ENCODE data around the gene PADI4.

PADI4 gene

DNA sequence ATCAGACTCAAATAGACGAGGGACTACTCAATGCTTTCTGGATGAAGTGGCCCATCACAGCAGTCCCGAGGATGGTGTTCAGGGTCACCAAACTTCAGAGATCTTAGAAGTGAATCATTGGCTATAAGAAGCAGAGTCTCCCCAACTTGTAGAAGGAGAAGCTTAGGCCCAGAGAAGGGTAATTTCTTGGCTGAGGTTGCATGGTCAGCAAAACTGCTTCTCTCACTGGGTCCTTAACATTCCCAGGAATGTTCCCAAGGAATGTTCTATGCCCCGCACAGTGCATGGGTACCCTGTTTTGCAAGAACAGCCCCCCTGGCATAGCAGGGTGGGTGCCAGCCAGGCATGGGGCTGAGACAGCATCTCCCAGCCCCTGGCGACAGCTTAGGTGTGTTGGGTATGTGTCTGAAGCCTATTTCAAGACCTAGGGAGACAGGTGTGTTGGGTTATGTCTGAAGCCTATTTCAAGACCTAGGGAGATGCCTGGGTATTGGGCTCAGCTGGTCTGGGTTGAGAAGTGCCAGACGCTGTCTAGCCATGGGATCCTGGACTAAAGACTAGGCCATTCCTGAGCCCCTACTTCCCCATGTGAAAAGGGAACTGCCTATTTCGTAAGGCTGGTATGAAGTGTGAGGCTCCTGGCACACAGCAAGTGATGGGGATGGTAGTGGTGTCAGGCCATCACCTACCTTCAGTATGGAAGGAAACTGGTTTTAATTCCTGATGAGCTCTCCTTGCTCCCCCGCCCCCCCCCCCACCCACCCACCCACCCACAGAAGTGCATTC lies 90.1 kb downstream of the PADI4 start (continued):
- TF ChIP-seq ZNF561 (tag by site-specific recombination; IDR thresholded peaks at IDR 0.05; ENCODE audit: borderline replicate concordance) (no peak), ZNF548 (tag by site-specific recombination; IDR thresholded peaks at IDR 0.05) (no peak), ZNF354C (tag by site-specific recombination; IDR thresholded peaks at IDR 0.05; ENCODE audit: borderline replicate concordance, low read depth) (no peak), KLF7 (tag by site-specific recombination; IDR thresholded peaks at IDR 0.05; ENCODE audit: borderline replicate concordance) (no peak), ZFP3 (tag by site-specific recombination; IDR thresholded peaks at IDR 0.05; ENCODE audit: low read depth) (no peak), ZNF658 (tag by site-specific recombination; IDR thresholded peaks at IDR 0.05) (no peak), SP2 (tag by site-specific recombination; IDR thresholded peaks at IDR 0.05) (no peak), ZSCAN4 (tag by site-specific recombination; IDR thresholded peaks at IDR 0.05) (no peak), ZNF426 (tag by site-specific recombination; IDR thresholded peaks at IDR 0.05) (no peak), ZNF510 (tag by site-specific recombination; IDR thresholded peaks at IDR 0.05; ENCODE audit: insufficient replicate concordance) (no peak)

- ChIA-PET CTCF (interaction anchor here (0.6 to 1.2 kb wide), 3 partner anchors 10 to 340 kb away, joined by 3 to 4 read pairs (median 4); no protein-coding TSS in a partner anchor), POLR2A (no interaction called here)
Measured at GRCh38 chr1:17400725-17401341, 92.8 kb downstream of the PADI4 start.

DNA sequence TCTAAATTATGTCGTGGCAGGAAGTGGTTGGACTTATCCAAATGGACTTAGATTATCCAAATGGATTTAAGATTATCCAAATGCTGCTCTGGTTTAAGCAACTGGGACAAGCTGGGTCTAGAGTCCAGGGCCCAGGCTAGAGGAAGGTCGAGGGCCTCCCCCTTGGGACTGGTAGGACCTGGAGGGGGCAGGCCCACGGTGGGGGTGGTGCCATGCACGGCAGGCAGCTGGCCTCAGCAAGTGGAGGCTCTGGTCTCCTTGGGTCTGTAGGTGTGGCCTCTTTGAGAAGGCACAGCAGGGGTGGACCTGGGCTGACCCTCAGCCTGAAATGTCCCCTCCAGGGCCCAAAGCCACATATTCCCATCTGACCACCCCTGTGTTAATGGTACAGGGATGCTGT lies 93.8 kb downstream of the PADI4 start:
- no peak overlapping the region for H3K4me3 ChIP-seq (ENCODE audit: low read depth, low read length)
- no peak for TF ChIP-seq ZNF19 (tag by site-specific recombination; IDR thresholded peaks at IDR 0.05; ENCODE audit: low read depth)
- TF ChIP-seq MZF1 (tag by site-specific recombination; IDR thresholded peaks at IDR 0.05; ENCODE audit: borderline replicate concordance), result no peak
- no peak for TF ChIP-seq TRIM28 (IDR thresholded peaks at IDR 0.05; ENCODE audit: borderline replicate concordance, low read length)
- TF ChIP-seq, protein P1, sequence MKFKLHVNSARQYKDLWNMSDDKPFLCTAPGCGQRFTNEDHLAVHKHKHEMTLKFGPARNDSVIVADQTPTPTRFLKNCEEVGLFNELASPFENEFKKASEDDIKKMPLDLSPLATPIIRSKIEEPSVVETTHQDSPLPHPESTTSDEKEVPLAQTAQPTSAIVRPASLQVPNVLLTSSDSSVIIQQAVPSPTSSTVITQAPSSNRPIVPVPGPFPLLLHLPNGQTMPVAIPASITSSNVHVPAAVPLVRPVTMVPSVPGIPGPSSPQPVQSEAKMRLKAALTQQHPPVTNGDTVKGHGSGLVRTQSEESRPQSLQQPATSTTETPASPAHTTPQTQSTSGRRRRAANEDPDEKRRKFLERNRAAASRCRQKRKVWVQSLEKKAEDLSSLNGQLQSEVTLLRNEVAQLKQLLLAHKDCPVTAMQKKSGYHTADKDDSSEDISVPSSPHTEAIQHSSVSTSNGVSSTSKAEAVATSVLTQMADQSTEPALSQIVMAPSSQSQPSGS (tag by site-specific recombination; IDR thresholded peaks at IDR 0.05; ENCODE audit: low read depth), result no peak
- peak; percentile 11; the same call in 1 of the 2 replicates for TF ChIP-seq ZIC2 (tag by site-specific recombination; IDR thresholded peaks at IDR 0.05)
- ChIA-PET CTCF (interaction anchor here (0.5 to 1.2 kb wide), 6 partner anchors 9 to 345 kb away, joined by 3 to 5 read pairs (median 4); no protein-coding TSS in a partner anchor), POLR2A (no interaction called here)
- no peak overlapping the region for H3K27ac ChIP-seq (ENCODE audit: extremely low read depth, low read depth, low read length)
- no peaks in the 10 kb centered on the region for H3K9me3 ChIP-seq (ENCODE audit: control insufficient read depth, insufficient read depth, low read depth, low read length)
- peaks cover 0 to 11% of the 10 kb centered on the region in 2 experiments; a peak in 1 of 3 replicates for H3K36me3 ChIP-seq (ENCODE audit: control insufficient read depth in 2 of 2, insufficient read depth in 1 of 2, low read length in 2 of 2)
- no peaks in the 10 kb centered on the region for H3K4me1 ChIP-seq (ENCODE audit: control insufficient read depth, insufficient read depth, low read length)

More at GRCh38 chr1:17400725-17401341, 92.8 kb downstream of the PADI4 start:
- H3K9me3 ChIP-seq (ENCODE audit: control insufficient read depth, insufficient read depth, low read depth, low read length), result no peaks in the 10 kb centered on the region
- peaks cover 0 to 3% of the 10 kb centered on the region in 2 experiments; a peak in 1 of 3 replicates for H3K36me3 ChIP-seq (ENCODE audit: control insufficient read depth in 2 of 2, insufficient read depth in 1 of 2, low read length in 2 of 2)
- no peak overlapping the region for H3K27ac ChIP-seq (ENCODE audit: extremely low read depth, low read depth, low read length)
- no peak overlapping the region for H3K4me3 ChIP-seq (ENCODE audit: low read depth, low read length)
- no peaks in the 10 kb centered on the region for H3K4me1 ChIP-seq (ENCODE audit: control insufficient read depth, insufficient read depth, low read length)
- TF ChIP-seq EGR2 (tag by site-specific recombination; IDR thresholded peaks at IDR 0.05; ENCODE audit: low read depth), result peak; percentile 29; the same call in 1 of the 2 replicates
- 0 out of 2 replicates have a peak, but pooled peaks have one; percentile 27 for TF ChIP-seq ZNF133 (tag by site-specific recombination; IDR thresholded peaks at IDR 0.05)
- no peak for TF ChIP-seq SP7 (tag by site-specific recombination; IDR thresholded peaks at IDR 0.05)
- 0 out of 2 replicates have a peak, but pooled peaks have one; percentile 20 for TF ChIP-seq ZFHX2 (tag by site-specific recombination; conservative IDR thresholded peaks at IDR 0.05)
